Measurements from ENCODE around the gene MRPL50.

GRCh38 chr9:101359679-101360078, 38.7 kb downstream of the MRPL50 start:
- TF ChIP-seq CTCF (IDR thresholded peaks at IDR 0.05) (no peak), EZH2 (IDR thresholded peaks at IDR 0.05; ENCODE audit: borderline replicate concordance, insufficient read depth, low read depth, low read length, poor library complexity, severe bottlenecking) (no peak)

Measured in B cell (primary cell).